RKO (cell line): ENCODE data around the gene LRP1-AS.

Source experiments
- DNase-seq: peaks from one replicate; pipeline ENCODE4 v3.0.0-alpha.2; 2016; ENCODE audit warnings: low spot score

The LRP1-AS gene

GRCh38 chr12:57097554-57097835 lies 49.9 kb downstream of the LRP1-AS start:
- DNase-seq, result no peak

GRCh38 chr12:57096748-57097553 lies 50.5 kb downstream of the LRP1-AS start:
- no peak for DNase-seq

DNA sequence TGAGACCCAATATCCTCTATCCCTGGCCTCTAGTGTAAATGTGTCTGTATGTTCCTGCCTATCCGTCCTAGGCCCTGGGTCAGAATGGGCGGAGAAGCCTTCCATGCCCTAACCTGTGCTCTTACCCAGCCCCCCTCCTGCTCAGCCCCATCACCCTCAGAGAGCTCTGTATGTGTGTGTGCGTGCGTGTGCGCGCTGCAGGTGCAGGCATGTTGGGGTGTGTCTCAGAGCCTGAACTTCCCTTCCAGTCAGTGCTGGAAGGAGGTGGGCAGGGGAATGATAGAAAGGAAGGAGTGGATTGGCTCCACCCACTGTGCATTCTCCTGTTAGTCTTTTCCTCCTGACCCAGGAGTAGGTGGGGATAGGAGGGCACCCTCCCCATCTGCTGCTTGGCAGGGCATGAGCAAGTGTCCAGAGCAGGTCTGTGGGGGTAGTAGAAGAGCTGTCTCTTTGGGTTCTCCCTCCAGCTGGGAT lies 51.3 kb downstream of the LRP1-AS start:
- no peak for DNase-seq

DNA sequence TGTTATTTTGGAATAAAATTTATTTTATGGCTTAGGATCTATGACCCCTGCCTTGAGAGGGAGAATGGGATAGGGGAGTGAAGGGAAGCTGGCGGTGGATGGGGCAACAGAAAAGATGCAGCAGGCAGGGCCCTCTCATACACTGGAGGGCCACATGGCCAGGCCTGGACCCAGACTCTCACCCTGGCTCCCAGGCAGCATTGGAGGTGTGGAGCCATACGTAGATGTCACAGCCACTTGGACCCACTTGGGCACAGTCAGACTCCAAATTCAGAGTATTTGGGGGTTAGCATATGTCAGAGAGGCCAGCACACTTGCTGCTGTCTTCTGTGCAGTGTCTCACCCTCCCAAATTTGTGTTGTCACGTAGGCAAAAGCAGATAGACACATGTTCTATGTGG lies 52.0 kb downstream of the LRP1-AS start:
- DNase-seq, result no peak
